ENCODE measurements around the gene HYKK.
"Not testable (repeated sequence)": the region's sequence is repeated elsewhere in the genome, so short reads cannot be mapped to it uniquely, and the experiment has no call there.

Gene HYKK

DNA sequence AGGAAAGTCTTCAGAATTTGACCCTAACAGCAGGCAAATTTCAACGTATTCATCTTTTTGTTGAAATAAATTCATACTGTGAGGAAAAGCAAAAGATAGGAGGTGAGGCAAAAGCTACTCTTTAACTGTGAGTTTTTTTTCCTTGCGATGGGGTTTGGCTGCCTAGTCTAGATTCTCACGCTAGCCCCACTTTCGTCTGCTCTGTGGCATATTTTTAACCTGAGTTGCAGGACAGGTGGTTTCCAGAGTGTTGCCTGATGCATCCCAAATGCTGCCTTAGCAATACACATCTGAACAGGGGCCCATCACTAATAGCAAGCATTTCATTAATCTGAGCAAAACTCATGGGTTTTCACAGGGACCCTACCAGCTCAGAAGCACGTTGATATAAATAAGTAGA lies 44.5 kb downstream of the HYKK start:
- Histone ChIP-seq H3K9me3 (no peaks in the 10 kb centered on the region), H3K4me3 (ENCODE audit: low read depth in 1 of 2, low read length in 1 of 2) (no peak overlapping the region), H3K27me3 (peaks cover 26% of the 10 kb centered on the region), H3K36me3 (peaks cover 45% of the 10 kb centered on the region), H3K27ac (no peak overlapping the region), H3K4me1 (ENCODE audit: control insufficient read depth in 1 of 2, insufficient read depth in 1 of 2, low read depth in 1 of 2, low read length in 1 of 2) (no peaks in the 10 kb centered on the region)
- TF ChIP-seq, protein P1, sequence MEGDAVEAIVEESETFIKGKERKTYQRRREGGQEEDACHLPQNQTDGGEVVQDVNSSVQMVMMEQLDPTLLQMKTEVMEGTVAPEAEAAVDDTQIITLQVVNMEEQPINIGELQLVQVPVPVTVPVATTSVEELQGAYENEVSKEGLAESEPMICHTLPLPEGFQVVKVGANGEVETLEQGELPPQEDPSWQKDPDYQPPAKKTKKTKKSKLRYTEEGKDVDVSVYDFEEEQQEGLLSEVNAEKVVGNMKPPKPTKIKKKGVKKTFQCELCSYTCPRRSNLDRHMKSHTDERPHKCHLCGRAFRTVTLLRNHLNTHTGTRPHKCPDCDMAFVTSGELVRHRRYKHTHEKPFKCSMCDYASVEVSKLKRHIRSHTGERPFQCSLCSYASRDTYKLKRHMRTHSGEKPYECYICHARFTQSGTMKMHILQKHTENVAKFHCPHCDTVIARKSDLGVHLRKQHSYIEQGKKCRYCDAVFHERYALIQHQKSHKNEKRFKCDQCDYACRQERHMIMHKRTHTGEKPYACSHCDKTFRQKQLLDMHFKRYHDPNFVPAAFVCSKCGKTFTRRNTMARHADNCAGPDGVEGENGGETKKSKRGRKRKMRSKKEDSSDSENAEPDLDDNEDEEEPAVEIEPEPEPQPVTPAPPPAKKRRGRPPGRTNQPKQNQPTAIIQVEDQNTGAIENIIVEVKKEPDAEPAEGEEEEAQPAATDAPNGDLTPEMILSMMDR (IDR thresholded peaks at IDR 0.05) = no peak

DNA sequence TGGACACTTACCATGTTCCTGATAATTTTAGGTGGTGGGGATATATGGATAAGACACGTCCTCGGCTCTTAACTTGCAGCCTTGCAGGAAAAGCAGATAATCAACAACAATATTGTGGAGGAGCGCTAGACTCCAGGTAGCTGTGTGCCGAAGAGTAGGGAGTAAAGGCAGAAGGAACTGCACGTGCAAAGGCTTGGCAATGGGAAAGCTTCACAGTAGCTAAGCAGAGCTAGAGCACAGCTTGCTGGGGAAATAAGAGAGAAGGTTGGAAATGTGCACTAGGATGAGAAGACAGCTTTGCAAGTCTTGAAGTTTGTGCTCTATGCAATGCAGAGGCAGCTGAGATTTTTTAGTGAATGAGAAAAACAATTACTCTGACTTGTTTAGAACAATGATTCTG lies 45.2 kb downstream of the HYKK start:
- TF ChIP-seq, protein P1 (IDR thresholded peaks at IDR 0.05) = no peak
- Histone ChIP-seq H3K4me3 (ENCODE audit: low read depth in 1 of 2, low read length in 1 of 2) (no peak overlapping the region), H3K36me3 (peaks cover 38% of the 10 kb centered on the region), H3K27me3 (peaks cover 29% of the 10 kb centered on the region), H3K27ac (no peak overlapping the region), H3K9me3 (no peaks in the 10 kb centered on the region), H3K4me1 (ENCODE audit: control insufficient read depth in 1 of 2, insufficient read depth in 1 of 2, low read depth in 1 of 2, low read length in 1 of 2) (no peaks in the 10 kb centered on the region)

DNA sequence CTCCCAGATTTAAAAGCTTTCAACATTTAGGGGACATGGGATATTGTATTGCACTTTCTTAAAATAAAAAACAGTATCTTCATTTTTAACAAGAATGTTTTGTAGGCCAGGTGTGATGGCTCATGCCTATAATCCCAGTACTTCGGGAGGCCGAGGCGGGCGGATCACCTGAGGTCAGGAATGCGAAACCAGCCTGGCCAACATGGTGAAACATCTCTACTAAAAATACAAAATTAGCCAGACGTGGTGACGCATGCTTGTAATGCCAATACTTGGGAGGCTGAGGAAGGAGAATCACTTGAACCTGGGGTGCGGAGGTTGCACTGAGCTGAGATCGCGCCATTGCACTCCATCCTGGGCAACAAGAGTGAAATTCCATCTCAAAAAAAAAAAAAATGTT lies 52.8 kb downstream of the HYKK start:
- H3K4me3 ChIP-seq (ENCODE audit: low read depth in 1 of 2, low read length in 1 of 2); H3K36me3 ChIP-seq; H3K9me3 ChIP-seq; H3K4me1 ChIP-seq (ENCODE audit: control insufficient read depth in 1 of 2, insufficient read depth in 1 of 2, low read depth in 1 of 2, low read length in 1 of 2); H3K27ac ChIP-seq: not testable (repeated sequence)
- peaks cover 42% of the 10 kb centered on the region for H3K27me3 ChIP-seq

DNA sequence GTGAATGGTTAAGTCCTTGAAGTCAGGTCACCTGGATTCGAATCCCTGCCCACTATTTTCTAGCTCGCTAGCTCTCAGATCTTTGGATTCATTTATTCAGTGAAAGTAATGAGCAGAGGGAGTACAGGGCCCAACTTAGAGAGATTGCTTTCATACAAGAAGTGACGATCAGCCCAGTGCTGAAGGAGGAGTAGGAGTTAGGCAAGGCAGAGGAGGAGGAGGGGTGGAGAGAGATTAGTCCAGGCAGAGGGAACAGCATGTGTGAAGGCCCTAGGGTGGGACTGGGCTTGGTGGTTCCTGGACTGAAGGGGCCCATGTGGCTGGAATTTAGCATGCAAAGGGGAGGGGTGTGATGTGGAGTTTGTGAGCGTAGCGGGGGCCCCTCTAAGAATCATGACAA lies 54.1 kb downstream of the HYKK start:
- Histone ChIP-seq H3K4me3 (ENCODE audit: low read depth in 1 of 2, low read length in 1 of 2) (no peak overlapping the region), H3K27ac (no peak overlapping the region), H3K9me3 (no peaks in the 10 kb centered on the region), H3K4me1 (ENCODE audit: control insufficient read depth in 1 of 2, insufficient read depth in 1 of 2, low read depth in 1 of 2, low read length in 1 of 2) (peaks cover 16 to 19% of the 10 kb centered on the region in 2 experiments), H3K27me3 (peaks cover 55% of the 10 kb centered on the region), H3K36me3 (no peaks in the 10 kb centered on the region)
- TF ChIP-seq, protein P1 (IDR thresholded peaks at IDR 0.05) = no peak

DNA sequence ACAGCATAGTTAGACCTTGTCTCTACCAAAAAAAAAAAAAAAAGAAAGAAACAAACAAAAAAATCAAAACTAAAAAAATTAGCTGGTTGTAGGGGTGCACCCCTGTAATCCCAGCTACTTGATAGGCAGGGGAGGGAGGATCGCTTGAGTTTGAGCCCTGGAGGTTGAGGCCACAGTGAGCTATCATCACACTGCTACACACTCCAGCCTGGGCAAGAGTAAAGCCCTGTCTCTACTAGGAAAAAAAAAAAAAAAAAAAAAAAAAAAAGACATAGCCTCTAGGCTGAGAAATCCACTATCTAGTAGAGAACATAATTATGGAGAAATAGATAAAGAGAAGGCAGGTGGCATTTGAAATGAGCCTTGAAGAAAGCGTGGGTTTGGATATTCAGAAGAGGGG lies 55.7 kb downstream of the HYKK start:
- Histone ChIP-seq H3K9me3 (no peaks in the 10 kb centered on the region), H3K27ac (no peak overlapping the region), H3K4me3 (ENCODE audit: low read depth in 1 of 2, low read length in 1 of 2) (no peak overlapping the region), H3K36me3 (no peaks in the 10 kb centered on the region), H3K4me1 (ENCODE audit: control insufficient read depth in 1 of 2, insufficient read depth in 1 of 2, low read depth in 1 of 2, low read length in 1 of 2) (peaks cover 17 to 22% of the 10 kb centered on the region in 2 experiments), H3K27me3 (peaks cover 68% of the 10 kb centered on the region)
- TF ChIP-seq, protein P1 (IDR thresholded peaks at IDR 0.05) = no peak

DNA sequence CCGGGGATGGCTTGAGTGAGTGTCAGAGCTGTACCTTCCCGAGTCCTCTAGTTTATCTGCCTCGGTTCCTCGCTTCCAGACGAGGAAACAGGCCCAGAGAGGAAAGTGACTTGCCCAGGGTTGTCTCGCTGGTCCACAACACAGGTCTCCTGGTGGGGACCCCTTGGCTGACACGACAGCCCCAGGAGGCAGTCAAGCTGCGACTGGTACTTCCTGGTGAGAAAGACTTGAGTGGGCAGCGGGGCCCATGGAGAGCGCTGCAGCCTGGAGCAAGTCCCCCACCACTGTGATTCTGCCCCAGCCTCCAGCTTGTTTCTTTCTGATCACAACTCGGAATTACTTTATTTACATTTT lies 57.3 kb downstream of the HYKK start:
- Histone ChIP-seq H3K27ac (peak overlapping the region; percentile 18), H3K4me1 (ENCODE audit: control insufficient read depth in 1 of 2, insufficient read depth in 1 of 2, low read depth in 1 of 2, low read length in 1 of 2) (peaks cover 17 to 22% of the 10 kb centered on the region in 2 experiments), H3K9me3 (no peaks in the 10 kb centered on the region), H3K4me3 (ENCODE audit: low read depth in 1 of 2, low read length in 1 of 2) (peak overlapping the region in 1 of 2 experiments; percentile 56), H3K36me3 (no peaks in the 10 kb centered on the region), H3K27me3 (peaks cover 79% of the 10 kb centered on the region)
- TF ChIP-seq, protein P1 (IDR thresholded peaks at IDR 0.05) = no peak

Data from neutrophil (primary cell).